Mesendoderm (in vitro differentiated cells): ENCODE data around the gene CENPB.
"Not testable (repeated sequence)": the region's sequence is repeated elsewhere in the genome, so short reads cannot be mapped to it uniquely, and the experiment has no call there.

ENCODE experiments used
- DNase-seq: peaks from one replicate; pipeline ENCODE4 v3.0.0; 2013
- H2AK5ac ChIP-seq: 2 replicates; pipeline ENCODE4 v1.6.1; 2013; ENCODE audit warnings: low read length, inconsistent platforms
- H2BK120ac ChIP-seq: 2 replicates; pipeline ENCODE4 v1.6.1; 2013; ENCODE audit warnings: low read depth, mild to moderate bottlenecking, low read length, moderate library complexity, mixed read lengths
- H2BK15ac ChIP-seq: replicated peaks from 2 replicates; pipeline ENCODE4 v1.6.1; 2013; ENCODE audit warnings: low read depth, mild to moderate bottlenecking, moderate library complexity
- H2BK5ac ChIP-seq: 2 replicates; pipeline ENCODE4 v1.6.1; 2013; ENCODE audit warnings: low read length, inconsistent platforms
- H3K18ac ChIP-seq: 2 replicates; pipeline ENCODE4 v1.6.1; 2013; ENCODE audit warnings: mild to moderate bottlenecking, low read length, mixed read lengths
- H3K23ac ChIP-seq: one replicate; pipeline ENCODE4 v1.6.1; 2013; ENCODE audit warnings: low read length
- H3K27ac ChIP-seq: 2 replicates; pipeline ENCODE4 v1.5.1; 2013; ENCODE audit warnings: low read depth, mild to moderate bottlenecking, inconsistent platforms, low read length, moderate library complexity
- H3K27me3 ChIP-seq: 2 replicates; pipeline ENCODE4 v1.6.1; 2013; ENCODE audit warnings: low read length, control low read depth, mild to moderate bottlenecking, inconsistent platforms; ENCODE audit not compliant: insufficient read depth, poor library complexity
- H3K36me3 ChIP-seq: 2 replicates; pipeline ENCODE4 v1.6.1; 2013; ENCODE audit warnings: low read length, inconsistent platforms; ENCODE audit not compliant: control insufficient read depth, insufficient read depth
- H3K4ac ChIP-seq: one replicate; pipeline ENCODE4 v1.6.1; 2013; ENCODE audit warnings: low read depth, mild to moderate bottlenecking, low read length, moderate library complexity
- H3K4me1 ChIP-seq: 2 replicates; pipeline ENCODE4 v1.6.1; 2013; ENCODE audit warnings: low read depth, low read length, inconsistent platforms; ENCODE audit not compliant: control insufficient read depth
- H3K4me2 ChIP-seq: 2 replicates; pipeline ENCODE4 v1.6.1; 2013; ENCODE audit warnings: low read length
- H3K4me3 ChIP-seq: 2 replicates; pipeline ENCODE4 v1.5.1; 2013; ENCODE audit warnings: mild to moderate bottlenecking, low read length
- H3K56ac ChIP-seq: one replicate; pipeline ENCODE4 v1.6.1; 2013; ENCODE audit warnings: low read length
- H3K79me1 ChIP-seq: 2 replicates; pipeline ENCODE4 v1.6.1; 2013; ENCODE audit warnings: low read length, inconsistent platforms
- H3K79me2 ChIP-seq: 2 replicates; pipeline ENCODE4 v1.6.1; 2013; ENCODE audit warnings: mild to moderate bottlenecking, low read length; ENCODE audit not compliant: control insufficient read depth, insufficient read depth
- H3K9ac ChIP-seq: 2 replicates; pipeline ENCODE4 v1.6.1; 2013; ENCODE audit warnings: low read length, inconsistent platforms
- H4K5ac ChIP-seq: one replicate; pipeline ENCODE4 v1.6.1; 2013; ENCODE audit warnings: low read length
- H4K8ac ChIP-seq: one replicate; pipeline ENCODE4 v1.6.1; 2013; ENCODE audit warnings: low read depth, mild to moderate bottlenecking, control low read depth, low read length, moderate library complexity
- WGBS: extraction: QIAGEN DNeasy Blood & Tissue Kit; methylation state at CpG from one replicate; pipeline ENCODE4 v1.1.7; 2013; ENCODE audit warnings: low lambda C conversion rate, missing lambda C conversion rate; ENCODE audit not compliant: insufficient coverage; ENCODE audit errors: extremely low coverage; 5-methylcytosine and 5-hydroxymethylcytosine counted together

The CENPB gene

GRCh38 chr20:3797226-3797545 is 10.6 kb upstream of the CENPB start:
- peak overlapping the region; percentile 45 for H2AK5ac ChIP-seq
- H3K27me3 ChIP-seq, result no peaks in the 10 kb centered on the region
- peak overlapping the region; percentile 90 for H3K56ac ChIP-seq
- H3K4ac ChIP-seq, result no peak overlapping the region
- H2BK15ac ChIP-seq, result no peak overlapping the region
- no peak overlapping the region for H3K27ac ChIP-seq
- no CpG with 5 or more reads among the region's 5 CpGs for WGBS
- DNase-seq, result no peak
- no peak overlapping the region for H3K23ac ChIP-seq
- H3K36me3 ChIP-seq, result no peaks in the 10 kb centered on the region
- no peak overlapping the region for H2BK5ac ChIP-seq
- H3K18ac ChIP-seq, result no peak overlapping the region
- H3K4me1 ChIP-seq, result peaks cover 13% of the 10 kb centered on the region
- peaks cover 1% of the 10 kb centered on the region for H3K79me1 ChIP-seq
- H3K4me2 ChIP-seq, result peak overlapping the region; percentile 20
- H3K4me3 ChIP-seq, result no peak overlapping the region
- H2BK120ac ChIP-seq, result no peak overlapping the region
- H4K8ac ChIP-seq, result no peak overlapping the region
- no peaks in the 10 kb centered on the region for H3K79me2 ChIP-seq
- no peak overlapping the region for H4K5ac ChIP-seq
- peak overlapping the region; percentile 82 for H3K9ac ChIP-seq

GRCh38 chr20:3796477-3797225 is 10.1 kb upstream of the CENPB start:
- no peak for DNase-seq
- Histone ChIP-seq H3K4me1 (peaks cover 13% of the 10 kb centered on the region), H3K4me3 (peak overlapping the region; percentile 64), H3K79me1 (peaks cover 1% of the 10 kb centered on the region), H2AK5ac (no peak overlapping the region), H2BK5ac (no peak overlapping the region), H3K56ac (peak overlapping the region; percentile 90), H3K23ac (peak overlapping the region; percentile 66), H3K79me2 (no peaks in the 10 kb centered on the region), H3K18ac (peak overlapping the region; percentile 86), H4K8ac (no peak overlapping the region), H3K4ac (peak overlapping the region; percentile 66), H2BK15ac (no peak overlapping the region), H3K36me3 (no peaks in the 10 kb centered on the region), H2BK120ac (no peak overlapping the region), H4K5ac (no peak overlapping the region), H3K4me2 (peak overlapping the region; percentile 47), H3K27me3 (no peaks in the 10 kb centered on the region), H3K27ac (peak overlapping the region; percentile 42), H3K9ac (peak overlapping the region; percentile 82)
- whole genome bisulfite sequencing, result no CpG with 5 or more reads among the region's 33 CpGs

- H3K4ac ChIP-seq, result peak within 1 kb of the TSS; percentile 66
- H3K56ac ChIP-seq, result peak within 1 kb of the TSS; percentile 98
- H3K27me3 ChIP-seq, result no peaks in the 10 kb centered on the region
- DNase-seq, result peak; percentile 94
- H3K4me2 ChIP-seq, result peak within 1 kb of the TSS; percentile 99
- peaks cover 1% of the 10 kb centered on the region for H3K79me1 ChIP-seq
- H3K9ac ChIP-seq, result peak within 1 kb of the TSS; percentile 89
- H2BK120ac ChIP-seq, result no peak within 1 kb of the TSS
- H2BK5ac ChIP-seq, result peak within 1 kb of the TSS; percentile 49
- peak within 1 kb of the TSS; percentile 45 for H2AK5ac ChIP-seq
- H3K23ac ChIP-seq, result peak within 1 kb of the TSS; percentile 66
- H3K36me3 ChIP-seq, result no peaks in the 10 kb centered on the region
- peaks cover 13% of the 10 kb centered on the region for H3K4me1 ChIP-seq
- H3K27ac ChIP-seq, result peak within 1 kb of the TSS; percentile 42
- H4K8ac ChIP-seq, result no peak within 1 kb of the TSS
- H3K4me3 ChIP-seq, result peak within 1 kb of the TSS; percentile 68
- H3K18ac ChIP-seq, result peak within 1 kb of the TSS; percentile 86
- H3K79me2 ChIP-seq, result no peaks in the 10 kb centered on the region
- H4K5ac ChIP-seq, result no peak within 1 kb of the TSS
- no CpG with 5 or more reads among the region's 69 CpGs for WGBS
- no peak within 1 kb of the TSS for H2BK15ac ChIP-seq
Measured at GRCh38 chr20:3795511-3796468, 9.2 kb upstream of the CENPB start, which contains the start of gene CDC25B. Gene CDC25B (plus strand): TSS chr20:3796310. CDS start chr20:3796532, 222 bp downstream.

- Histone ChIP-seq H3K27ac (no peak overlapping the region), H3K4me3 (no peak overlapping the region), H3K27me3 (no peaks in the 10 kb centered on the region)
Measured at GRCh38 chr20:3794701-3795420, 8.3 kb upstream of the CENPB start.

GRCh38 chr20:3794168-3794567 is 7.6 kb upstream of the CENPB start:
- not testable (repeated sequence) for H2BK120ac ChIP-seq, H3K4me3 ChIP-seq, H3K23ac ChIP-seq, H3K27me3 ChIP-seq, H3K4me1 ChIP-seq, H4K8ac ChIP-seq, H3K79me2 ChIP-seq, H3K79me1 ChIP-seq, H2BK15ac ChIP-seq, H3K36me3 ChIP-seq, H3K56ac ChIP-seq, DNase-seq, H3K4me2 ChIP-seq, H3K9ac ChIP-seq, H3K4ac ChIP-seq, H2BK5ac ChIP-seq, H2AK5ac ChIP-seq, H3K18ac ChIP-seq, H3K27ac ChIP-seq, H4K5ac ChIP-seq
- WGBS, result no CpG with 5 or more reads among the region's 3 CpGs

More at GRCh38 chr20:3794701-3795420, 8.3 kb upstream of the CENPB start:
- DNase-seq, result no peak
- H3K56ac ChIP-seq, result no peak overlapping the region
- H2BK120ac ChIP-seq, result no peak overlapping the region
- no peak overlapping the region for H4K5ac ChIP-seq
- H2BK5ac ChIP-seq, result no peak overlapping the region
- no peak overlapping the region for H3K4ac ChIP-seq
- H3K23ac ChIP-seq, result no peak overlapping the region
- H2AK5ac ChIP-seq, result no peak overlapping the region
- H3K4me1 ChIP-seq, result peaks cover 8% of the 10 kb centered on the region
- H2BK15ac ChIP-seq, result no peak overlapping the region
- no CpG with 5 or more reads among the region's 25 CpGs for WGBS
- H3K79me2 ChIP-seq, result no peaks in the 10 kb centered on the region
- H3K79me1 ChIP-seq, result peaks cover 1% of the 10 kb centered on the region
- H3K9ac ChIP-seq, result no peak overlapping the region
- no peak overlapping the region for H4K8ac ChIP-seq
- no peak overlapping the region for H3K4me2 ChIP-seq
- no peak overlapping the region for H3K18ac ChIP-seq
- H3K36me3 ChIP-seq, result no peaks in the 10 kb centered on the region
